ENCODE data around the gene BCL2.

GRCh38 chr18:63104868-63105267 lies 214.7 kb downstream of the BCL2 start:
- no peak for TF ChIP-seq CTCF (IDR thresholded peaks at IDR 0.05)
- TF ChIP-seq POLR2A (IDR thresholded peaks at IDR 0.05) = no peak
- TF ChIP-seq POLR2AphosphoS5 (IDR thresholded peaks at IDR 0.05) = no peak

Measured in transverse colon (tissue), 4 donors.